NCI-H226 (cell line): ENCODE data around the gene STXBP6.
A peak's percentile ranks its signal among the peaks of the same experiment; 100 is the strongest.

Experiments used
- DNase-seq: peaks from one replicate; pipeline ENCODE4 v3.0.0-alpha.2; 2015

Gene STXBP6

GRCh38 chr14:24911324-24912109 lies 138.4 kb downstream of the STXBP6 start:
- peak; percentile 81 for DNase-seq

DNA sequence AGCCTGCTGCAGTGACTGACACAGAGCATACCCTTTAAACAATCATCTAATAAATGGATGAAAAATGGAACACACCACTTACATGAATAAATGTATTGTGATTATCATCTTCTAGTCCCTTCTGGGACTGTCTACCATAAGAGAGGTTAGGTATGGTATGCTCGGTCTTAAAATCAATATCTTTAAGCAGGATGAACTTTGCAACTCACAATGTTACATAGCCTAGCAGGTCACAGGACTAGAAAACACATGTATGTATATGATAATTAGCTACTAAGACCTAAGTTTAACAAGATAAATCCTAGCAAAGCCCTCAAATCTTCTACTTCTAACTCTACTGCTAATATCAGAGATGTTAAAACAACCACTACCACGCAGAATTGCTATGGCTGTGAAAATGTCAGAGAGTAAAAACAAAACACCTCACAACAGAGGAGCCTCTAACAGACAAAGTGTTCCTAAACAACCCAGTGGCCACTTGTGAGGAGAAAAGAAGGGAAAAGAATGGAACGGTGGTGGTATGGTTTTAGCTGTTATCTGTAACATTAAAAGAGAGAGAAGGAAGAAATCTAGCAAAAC lies 139.4 kb downstream of the STXBP6 start:
- no peak for DNase-seq

GRCh38 chr14:24909523-24910302 lies 140.2 kb downstream of the STXBP6 start:
- DNase-seq, result no peak

DNA sequence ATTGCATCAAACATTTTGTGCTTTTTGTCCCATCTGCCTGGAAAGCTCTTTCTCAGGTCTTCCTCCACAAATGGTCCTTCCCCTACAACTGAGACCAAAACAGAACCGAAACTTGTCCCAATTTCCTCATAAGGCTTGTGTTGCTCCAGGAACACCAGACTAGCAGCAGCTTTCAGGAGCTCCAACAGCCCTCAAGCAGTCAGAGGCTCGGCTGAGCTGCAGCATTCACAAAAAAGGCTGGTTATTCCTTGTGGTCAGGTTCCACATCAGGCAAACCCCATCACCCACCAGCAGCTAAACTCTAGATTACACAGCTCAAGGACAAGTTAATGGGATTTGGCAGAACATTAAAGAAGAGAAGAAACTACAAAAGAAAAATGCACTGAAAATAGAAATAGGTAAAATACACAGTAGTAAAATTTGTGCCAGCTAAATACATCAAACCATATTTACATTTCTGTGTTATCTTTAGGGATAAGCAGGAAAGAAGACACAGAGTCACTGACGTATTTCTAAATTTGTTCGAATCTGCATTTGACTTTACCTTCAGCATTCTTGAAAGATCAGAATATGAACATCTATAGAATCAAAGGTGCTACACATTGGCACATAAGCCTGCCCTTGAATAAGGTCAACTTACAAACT lies 141.2 kb downstream of the STXBP6 start:
- DNase-seq, result no peak

DNA sequence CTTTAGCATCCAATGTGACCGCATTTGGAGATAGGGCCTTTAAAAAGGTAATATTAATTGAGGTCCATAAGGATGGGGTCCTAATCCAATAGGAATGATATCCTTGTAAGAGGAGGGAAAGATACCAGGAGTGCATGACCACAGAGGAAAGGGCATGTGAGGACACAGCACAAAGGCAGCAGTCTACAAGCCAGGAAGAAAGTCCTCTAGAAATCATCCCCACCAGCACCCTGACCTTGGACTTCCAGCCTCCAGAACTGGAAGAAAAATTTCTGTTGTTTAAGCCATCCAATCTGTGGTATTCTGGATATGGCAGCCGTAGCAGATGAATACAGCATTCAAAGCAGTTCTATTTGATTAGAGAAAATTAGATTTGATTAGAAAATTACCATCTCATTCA lies 145.4 kb downstream of the STXBP6 start:
- no peak for DNase-seq

DNA sequence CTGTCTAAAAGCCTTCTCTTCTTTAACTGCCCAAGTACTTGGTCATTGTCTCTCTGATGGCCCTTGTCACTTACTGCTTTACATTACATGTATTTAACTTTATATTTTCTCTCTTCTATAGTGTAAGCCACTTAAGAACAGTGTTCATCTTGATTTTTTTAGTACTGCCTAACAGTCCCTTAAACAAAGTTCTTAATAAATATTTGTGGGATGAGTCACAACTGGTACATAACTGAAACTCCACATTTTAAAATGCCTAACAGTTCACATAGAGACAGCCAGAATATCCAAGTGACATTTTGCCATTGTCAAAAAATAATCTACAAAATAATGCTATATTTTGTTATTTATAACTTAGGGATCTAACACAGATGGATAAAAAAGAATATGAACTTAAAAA lies 146.6 kb downstream of the STXBP6 start:
- peak; percentile 60 for DNase-seq

GRCh38 chr14:24900269-24901100 lies 149.5 kb downstream of the STXBP6 start:
- DNase-seq, result no peak

DNA sequence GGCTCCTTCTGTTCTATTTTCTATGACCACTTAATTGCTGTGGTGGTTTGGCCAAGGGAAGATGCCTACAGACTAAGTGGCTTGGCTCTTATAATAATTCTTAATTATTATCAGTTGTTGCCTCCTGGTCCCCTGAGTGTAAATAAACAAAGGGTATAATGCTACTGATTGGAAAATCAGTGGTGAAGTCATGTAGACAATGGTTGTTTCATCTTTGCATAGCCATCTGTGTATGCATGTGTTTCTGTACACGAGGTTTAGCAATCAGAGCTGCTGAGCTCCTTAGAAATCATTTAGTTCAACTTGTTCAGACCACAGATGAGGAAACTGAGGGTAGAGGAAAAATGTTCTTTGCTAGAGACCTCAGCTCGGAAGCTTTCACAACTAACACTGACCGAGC lies 152.2 kb downstream of the STXBP6 start:
- DNase-seq, result no peak

GRCh38 chr14:24895622-24896021 lies 154.3 kb downstream of the STXBP6 start:
- no peak for DNase-seq

GRCh38 chr14:24895243-24895583 lies 154.7 kb downstream of the STXBP6 start:
- peak; percentile 22 for DNase-seq

GRCh38 chr14:24894583-24895242 lies 155.2 kb downstream of the STXBP6 start:
- DNase-seq, result no peak

- DNase-seq, result no peak
Measured at GRCh38 chr14:24892497-24893051, 157.4 kb downstream of the STXBP6 start.

DNA sequence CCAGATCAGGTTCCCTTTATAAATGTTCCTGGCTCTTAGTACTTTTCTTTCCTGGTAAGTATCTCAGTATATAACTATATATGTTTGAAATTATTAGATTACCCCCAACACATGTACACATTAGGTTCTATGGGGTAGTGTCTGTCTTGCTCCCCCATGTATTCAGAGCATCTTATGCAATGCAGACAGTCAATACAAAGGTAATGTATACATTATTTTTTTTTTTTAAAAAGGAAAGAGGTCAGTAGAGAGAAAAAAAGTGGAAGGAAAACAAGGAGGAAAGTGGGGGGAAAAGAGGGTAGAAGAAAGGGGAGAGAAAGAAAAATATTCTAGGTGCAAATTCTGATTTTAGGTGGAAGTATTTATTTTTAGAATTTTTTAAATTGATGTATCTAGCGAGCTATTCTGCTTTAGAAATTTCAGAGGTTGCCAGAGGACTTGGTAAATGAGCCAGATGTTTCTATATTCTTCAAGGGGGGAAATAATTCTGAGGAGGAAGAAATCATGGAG lies 157.9 kb downstream of the STXBP6 start:
- no peak for DNase-seq

DNA sequence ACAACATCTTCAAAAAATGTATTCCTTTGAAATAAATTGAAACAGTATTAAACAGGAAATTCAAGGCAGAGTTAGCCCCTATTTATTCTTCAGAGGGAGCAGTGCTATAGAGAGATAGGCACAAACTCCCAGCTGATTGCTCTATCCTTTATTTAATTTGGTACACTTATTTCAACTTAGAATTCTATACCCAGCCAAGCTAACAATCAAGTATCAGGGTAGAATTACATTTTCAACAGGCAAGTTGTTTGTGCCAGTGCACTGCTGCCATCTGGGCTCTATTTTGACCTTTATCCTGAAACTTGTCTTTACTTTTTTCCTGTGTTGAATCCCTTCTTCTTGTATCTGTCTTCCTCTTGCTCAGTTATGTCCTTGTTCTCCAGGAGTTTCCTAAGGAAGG lies 159.2 kb downstream of the STXBP6 start:
- DNase-seq, result no peak

DNA sequence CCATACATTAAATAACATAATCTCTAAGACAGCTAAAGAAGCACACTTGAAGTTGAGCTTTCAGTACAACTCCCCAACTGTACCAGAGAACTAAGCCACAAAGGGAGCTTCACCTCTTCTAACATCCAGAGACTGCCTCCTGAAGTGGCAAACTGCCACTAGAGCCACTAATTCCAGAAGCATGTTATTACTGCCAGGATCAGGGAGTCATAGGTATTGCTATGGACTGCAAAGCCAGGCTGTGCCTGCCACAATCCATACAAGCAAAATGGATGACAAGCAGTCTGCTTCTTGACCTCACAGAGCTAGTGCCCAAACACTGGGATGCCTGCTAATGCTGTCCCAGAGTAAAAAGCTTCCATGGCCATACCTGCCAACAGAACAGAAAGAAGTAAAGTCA lies 160.1 kb downstream of the STXBP6 start:
- DNase-seq, result peak; percentile 54

DNA sequence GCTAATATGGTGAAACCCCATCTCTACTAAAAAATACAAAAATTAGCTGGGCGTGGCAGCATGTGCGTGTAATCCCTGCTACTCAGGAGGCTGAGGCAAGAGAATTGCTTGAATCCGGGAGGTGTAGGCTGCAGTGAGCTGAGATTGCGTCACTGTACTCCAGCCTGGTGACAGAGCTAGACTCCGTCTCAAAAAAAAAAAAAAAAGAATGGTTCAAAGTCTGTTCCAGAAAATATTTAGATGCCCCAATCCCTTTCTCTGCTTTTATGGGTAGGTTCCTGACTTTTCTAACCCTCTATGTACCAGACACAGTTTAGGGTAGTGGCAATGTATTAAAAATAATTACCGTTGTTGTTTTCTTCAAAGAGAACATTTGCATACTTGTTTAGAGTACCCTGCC lies 161.4 kb downstream of the STXBP6 start:
- no peak for DNase-seq

DNA sequence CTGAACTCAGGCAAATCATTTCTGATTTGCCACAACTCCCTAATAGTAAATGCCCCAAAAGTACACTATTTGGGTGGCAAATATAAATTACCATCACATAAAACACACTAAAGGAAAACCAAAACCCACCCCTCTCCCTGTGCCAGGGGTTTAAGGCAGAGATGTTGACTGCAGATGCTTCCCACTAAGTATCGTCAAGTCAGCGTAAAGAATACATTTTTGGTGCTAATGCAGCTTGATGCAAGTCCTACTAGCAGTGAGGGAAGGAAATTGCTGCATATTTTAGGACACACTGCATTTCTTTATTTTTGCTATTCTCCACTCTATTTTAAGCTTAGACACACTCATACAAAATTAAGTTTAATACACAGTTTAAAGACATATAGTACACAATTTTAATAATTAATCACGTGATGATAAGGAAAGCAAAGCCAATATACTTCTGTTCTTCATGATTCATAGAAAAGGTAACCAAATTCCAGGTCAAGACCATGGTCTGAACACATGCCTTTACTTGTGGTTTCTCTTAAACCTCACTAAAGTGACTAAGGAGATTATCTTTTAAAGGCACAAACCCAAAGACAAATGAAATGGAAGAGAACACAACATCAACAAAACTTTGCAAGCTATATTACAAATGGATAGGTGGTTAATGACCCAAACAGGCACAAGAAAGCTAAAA lies 162.2 kb downstream of the STXBP6 start:
- peak; percentile 49 for DNase-seq

GRCh38 chr14:24885410-24885913 lies 164.5 kb downstream of the STXBP6 start:
- DNase-seq, result no peak

GRCh38 chr14:24883576-24883975 lies 166.4 kb downstream of the STXBP6 start:
- DNase-seq, result no peak

DNA sequence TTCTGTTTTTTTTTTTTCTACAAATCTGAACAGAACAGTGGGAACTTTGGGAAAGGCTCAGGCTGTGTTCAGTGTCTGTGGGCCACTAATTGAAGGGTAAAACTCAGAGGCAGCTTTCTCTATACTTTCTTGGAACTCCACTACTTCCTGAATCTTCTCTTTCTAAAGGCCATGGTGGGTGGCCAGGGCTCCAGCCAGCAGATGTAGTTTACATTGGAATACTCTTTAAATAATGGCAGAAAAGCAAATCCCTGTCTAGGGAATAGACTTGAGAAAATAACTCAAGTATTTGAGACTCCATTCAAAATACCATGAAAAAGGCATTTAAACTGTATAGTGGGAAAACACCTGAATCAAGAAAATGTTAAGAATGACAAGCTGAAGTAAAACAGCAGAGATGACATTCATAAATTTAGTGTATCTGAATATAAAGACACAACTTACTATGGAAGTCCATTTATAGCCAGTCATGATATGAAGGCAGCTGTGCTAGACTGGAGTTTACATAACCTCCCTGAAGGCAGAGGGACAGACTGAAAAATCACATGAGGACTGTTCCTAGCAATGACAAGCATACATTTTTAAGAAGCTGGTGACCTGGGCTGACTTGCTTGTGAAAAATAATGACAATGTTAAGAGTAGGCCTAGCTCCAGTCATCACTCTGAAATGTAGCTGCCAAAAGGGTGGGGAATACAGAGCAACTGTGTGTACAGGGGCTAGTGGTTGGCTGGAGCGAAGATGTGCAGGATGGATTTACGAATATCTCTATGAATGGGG lies 168.6 kb downstream of the STXBP6 start:
- DNase-seq, result no peak
